ENCODE data around the gene TBC1D14. TPM values are rescaled to one million over a fixed set of nuclear protein-coding genes. Genes with fewer than 3 reads are reported as not detected.

The TBC1D14 gene
- total and polyA plus RNA-seq, 2 of the 8 experiments (the other 6 are each of a cell fraction or from before 2014, with no cell fraction given) = 45.6 to 48.2 TPM

DNA sequence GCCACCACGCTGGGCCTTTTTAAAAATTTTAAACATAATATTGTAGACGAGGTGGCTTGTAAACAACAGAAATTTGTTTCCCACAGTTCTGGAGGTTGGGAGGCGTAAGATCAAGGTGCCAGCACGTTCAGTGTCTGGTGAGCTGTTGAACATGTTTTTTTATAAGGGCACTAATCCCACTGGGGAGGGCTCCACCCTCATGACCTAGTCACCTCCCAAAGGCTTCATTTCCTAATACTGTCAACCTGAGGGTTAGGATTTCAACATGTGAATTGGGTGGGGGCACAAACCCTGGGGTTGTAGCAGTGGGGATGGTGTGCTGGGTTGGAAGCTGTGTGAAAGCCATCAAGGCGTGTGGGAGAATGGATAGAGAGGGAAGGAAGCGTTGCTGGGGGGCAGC lies 27.6 kb downstream of the TBC1D14 start (continued):
- TF ChIP-seq PHF8 (conservative IDR thresholded peaks at IDR 0.05; ENCODE audit: low read depth, low read length) (no peak), SP4 (IDR thresholded peaks at IDR 0.05; ENCODE audit: low read length) (no peak)
